HG03280 (cell line): ENCODE data around the gene RICTOR.

Experiments
- ATAC-seq: cut with Tn5 transposase; IDR thresholded peaks from one replicate; pipeline ENCODE4 v1.9.1; 2021; ENCODE audit warnings: mild to moderate bottlenecking, moderate library complexity; ENCODE audit not compliant: unreplicated experiment

Gene RICTOR

GRCh38 chr5:38940230-38940858 is 133.9 kb downstream of the RICTOR start:
- no peak for ATAC-seq

DNA sequence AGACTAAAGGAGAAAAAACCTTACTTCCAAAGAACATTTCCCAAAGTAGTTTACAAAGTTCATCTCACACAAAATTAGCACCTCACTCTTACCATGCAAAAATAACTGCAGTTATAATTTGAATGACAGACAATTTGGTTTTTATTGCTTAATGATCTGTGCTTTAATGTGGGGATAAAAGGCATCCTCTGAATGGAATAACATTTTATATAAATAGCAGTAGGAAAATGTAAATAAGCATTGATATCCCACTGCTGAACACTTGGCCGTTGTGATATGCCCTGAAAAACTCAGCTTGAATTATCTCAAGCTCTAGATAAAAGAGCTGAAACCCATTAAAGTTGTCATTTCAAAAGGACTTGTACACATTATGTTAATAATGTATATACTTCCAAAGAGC is 135.2 kb downstream of the RICTOR start:
- no peak for ATAC-seq

DNA sequence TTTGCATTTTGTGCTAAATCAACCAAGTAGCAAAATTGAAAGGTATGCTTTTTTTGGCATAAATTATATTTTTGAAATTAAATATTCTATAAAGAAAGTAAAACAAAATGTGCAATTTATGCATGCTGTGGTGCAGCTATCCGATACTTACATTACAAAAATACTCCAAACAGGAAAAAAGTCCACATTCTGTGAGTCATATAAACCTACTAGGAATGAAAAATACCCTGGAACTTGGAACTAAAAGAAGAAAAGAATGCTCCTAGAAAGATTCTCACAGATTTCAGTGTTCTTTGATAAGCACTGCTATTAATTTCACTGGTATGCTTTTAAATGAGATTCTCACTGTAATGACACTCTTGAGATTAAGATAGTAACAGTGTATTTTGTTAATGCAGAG is 135.8 kb downstream of the RICTOR start:
- no peak for ATAC-seq

DNA sequence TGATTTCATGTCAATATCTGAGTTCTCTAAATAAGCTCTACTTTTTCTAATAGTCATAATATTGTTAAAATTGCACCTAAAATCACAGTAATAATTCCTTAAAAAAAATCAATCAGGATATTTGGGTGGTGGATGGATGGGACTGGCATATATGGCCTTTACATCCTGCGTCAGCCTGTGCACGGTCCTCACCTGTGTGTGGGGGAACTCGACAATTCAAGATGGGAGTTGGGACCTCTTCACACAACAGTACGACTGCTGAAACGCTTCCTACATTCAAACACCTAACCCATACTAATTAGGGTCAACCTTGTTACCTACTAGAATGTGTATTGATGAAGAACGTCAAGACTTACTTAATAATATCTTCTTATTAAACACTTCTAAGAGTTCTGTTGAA is 137.9 kb downstream of the RICTOR start:
- ATAC-seq, result no peak

DNA sequence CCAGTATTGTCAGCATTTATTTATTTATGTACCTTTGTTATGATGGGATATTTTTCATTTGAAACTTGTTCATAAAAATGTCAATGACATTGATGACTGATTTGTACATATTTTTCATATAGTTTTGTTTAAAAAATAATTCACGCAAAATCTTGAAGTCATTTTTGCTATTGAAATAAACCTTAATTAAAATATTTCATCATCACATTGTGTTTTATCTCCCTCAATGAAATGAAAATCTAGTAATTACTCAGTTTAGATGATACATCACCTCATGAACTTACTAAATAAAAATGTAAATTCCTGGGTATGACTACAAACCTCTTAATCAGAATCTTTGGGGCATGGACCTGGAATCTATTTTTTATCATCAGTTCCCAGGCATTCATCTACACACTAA is 138.8 kb downstream of the RICTOR start:
- no peak for ATAC-seq

DNA sequence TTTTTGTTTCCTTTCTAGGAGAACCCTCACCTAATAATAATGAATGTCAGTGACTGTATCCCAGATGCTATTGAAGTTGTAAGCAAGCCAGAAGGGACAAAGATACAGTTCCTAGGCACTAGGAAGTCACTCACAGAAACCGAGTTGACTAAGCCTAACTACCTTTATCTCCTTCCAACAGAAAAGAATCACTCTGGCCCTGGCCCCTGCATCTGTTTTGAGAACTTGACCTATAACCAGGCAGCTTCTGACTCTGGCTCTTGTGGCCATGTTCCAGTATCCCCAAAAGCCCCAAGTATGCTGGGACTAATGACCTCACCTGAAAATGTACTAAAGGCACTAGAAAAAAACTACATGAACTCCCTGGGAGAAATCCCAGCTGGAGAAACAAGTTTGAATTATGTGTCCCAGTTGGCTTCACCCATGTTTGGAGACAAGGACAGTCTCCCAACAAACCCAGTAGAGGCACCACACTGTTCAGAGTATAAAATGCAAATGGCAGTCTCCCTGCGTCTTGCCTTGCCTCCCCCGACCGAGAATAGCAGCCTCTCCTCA is 141.3 kb downstream of the RICTOR start:
- ATAC-seq, result no peak

DNA sequence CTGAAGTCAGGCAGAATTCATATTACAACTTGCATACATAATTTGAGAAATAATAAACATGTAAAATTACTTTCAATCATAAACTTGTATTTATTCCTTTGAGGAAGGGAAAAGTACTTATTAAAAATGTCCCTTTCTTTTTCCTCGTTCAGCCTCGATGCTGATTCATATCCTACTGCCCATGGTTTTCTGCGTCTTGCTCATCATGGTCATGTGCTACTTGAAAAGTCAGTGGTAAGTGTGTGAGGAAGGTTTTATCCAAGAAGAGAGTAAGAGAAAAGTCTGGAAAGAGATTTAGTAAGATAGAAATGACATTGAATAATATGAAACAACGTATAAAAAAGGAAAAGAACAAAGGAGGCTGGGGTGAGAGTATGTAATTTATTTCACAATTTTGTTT is 142.5 kb downstream of the RICTOR start:
- ATAC-seq, result no peak

GRCh38 chr5:38929838-38930237 is 144.4 kb downstream of the RICTOR start:
- ATAC-seq, result no peak

GRCh38 chr5:38927470-38927869 is 146.7 kb downstream of the RICTOR start:
- ATAC-seq, result no peak

- ATAC-seq, result no peak
These were observed 148.1 kb downstream of the RICTOR start for GRCh38 chr5:38926121-38926520.

DNA sequence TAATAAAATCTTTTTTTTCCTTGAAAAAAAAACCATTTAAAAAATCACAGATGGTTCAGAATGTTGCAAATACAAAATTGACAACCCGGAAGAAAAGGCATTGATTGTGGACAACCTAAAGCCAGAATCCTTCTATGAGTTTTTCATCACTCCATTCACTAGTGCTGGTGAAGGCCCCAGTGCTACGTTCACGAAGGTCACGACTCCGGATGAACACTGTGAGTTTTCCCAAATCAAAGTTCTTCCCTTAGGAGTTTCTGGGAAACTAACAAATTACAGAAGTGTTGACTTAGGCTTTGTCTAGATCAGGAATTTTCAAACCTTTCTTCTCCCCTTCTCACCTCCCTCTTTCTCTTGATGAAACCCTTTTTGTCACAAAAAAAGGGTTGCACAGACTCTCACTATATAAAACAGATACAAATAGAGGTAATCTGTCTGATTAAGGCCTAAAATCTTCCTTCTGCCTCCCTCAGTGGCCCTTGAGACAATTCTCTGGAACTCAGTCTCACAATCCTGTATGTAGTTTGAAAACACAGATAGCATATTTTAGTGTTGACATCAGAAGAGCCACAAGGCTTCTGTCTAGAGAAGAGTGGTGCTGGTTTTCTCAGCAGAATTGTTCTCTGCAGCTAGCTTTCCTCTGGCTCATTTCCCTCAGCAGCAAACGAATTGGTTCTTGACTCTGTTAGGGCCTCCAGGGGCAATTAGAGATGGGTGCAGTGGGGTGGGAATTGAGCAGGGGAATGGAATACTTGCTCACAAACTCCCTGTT is 148.9 kb downstream of the RICTOR start:
- no peak for ATAC-seq

DNA sequence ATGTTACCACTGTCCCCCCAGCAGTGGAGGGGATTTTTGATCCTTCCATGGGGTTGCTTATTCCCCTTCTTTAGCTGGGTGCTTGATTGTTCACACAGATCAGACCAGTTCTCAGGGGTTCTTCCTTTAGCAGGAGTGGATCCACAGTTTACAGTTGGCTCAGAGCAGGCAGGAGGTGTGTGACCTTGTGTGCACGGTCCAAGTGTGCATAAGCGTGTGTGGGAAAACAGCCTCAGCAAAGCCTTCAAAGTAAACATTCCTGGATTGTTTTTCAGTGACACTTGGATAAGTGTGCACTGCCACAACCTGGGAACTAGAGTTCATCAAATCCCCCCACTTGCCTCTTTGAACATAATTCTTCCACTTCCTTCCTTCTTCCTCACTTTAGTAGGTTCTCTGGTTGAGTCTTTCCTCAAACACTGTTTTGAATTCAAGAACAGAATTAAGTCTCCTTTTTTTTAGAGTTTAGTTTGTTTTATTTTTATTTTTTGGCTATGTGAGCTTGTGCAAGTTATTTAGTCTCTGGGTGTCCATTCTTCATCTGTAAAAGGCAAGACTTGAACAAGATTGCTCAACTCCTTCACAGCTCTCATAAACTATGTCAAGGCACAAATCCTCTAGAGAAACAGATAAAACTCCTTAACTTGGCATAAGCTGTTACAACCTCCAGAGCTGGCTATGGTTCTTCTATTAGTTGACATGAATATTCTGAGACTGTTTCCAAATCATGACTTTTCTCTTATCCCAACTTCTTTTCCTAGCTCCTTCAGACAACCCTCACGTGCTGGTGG is 150.3 kb downstream of the RICTOR start:
- no peak for ATAC-seq

- no peak for ATAC-seq
These were observed 152.0 kb downstream of the RICTOR start for GRCh38 chr5:38922199-38922598.

GRCh38 chr5:38921174-38921573 is 153.0 kb downstream of the RICTOR start:
- no peak for ATAC-seq

DNA sequence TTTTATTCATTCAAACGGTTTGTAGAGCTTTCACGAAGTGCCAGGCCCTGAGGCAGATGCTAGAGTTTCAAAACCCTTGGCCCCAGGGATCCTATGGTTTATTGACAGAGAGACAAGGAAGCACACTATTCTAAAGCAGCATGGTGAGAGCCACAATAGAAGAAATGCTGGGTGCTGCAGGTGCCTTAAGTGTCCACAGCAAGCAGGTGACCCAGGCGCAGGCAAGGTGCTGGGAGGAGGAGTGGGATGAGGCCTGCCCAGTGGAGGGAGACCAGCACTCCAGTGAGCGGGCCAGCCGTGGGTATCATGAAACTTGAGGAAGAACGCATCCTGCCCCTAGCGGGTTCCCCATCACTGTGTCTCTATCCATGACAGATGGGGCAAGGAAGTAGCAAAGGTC is 157.4 kb downstream of the RICTOR start:
- ATAC-seq, result no peak

- no peak for ATAC-seq
These were observed 160.5 kb downstream of the RICTOR start for GRCh38 chr5:38913714-38914113.

DNA sequence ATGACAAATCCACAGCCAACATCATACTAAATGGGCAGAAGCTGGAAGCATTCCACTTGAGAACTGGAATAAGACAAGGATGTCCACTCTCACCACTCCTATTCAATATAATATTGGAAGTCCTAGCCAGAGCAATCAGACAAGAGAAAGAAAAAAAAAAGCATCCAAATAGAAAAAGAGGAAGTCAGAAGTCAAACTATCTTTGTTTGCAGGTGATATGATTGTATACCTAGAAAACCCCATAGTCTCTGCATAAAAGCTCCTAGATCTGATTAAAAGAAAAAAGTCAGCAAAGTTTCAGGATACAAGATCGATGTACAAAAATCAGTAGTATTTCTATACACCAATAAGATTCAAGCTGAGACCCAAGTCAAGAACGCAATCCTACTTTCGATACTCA is 162.3 kb downstream of the RICTOR start:
- no peak for ATAC-seq

- ATAC-seq, result no peak
These were observed 167.7 kb downstream of the RICTOR start for GRCh38 chr5:38906503-38906902.

DNA sequence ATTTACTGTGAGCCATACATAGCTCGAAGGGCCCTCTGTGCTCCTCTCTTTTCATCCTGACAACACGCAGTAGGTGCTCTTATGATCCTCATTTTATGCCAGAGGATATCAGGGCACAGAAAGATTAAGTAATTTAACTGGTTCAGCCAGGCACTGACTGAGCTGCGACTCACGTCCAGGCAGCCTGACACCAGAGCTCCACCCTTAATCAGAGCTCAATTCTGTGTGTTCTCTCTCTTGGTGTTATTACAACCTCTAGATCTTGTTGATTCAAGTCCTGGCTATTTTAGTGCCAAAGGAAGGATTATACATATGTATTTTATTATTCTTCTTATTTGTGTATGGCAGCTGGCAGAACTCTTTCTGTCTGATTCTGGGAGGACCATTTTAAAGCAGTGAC is 168.7 kb downstream of the RICTOR start:
- ATAC-seq, result no peak

DNA sequence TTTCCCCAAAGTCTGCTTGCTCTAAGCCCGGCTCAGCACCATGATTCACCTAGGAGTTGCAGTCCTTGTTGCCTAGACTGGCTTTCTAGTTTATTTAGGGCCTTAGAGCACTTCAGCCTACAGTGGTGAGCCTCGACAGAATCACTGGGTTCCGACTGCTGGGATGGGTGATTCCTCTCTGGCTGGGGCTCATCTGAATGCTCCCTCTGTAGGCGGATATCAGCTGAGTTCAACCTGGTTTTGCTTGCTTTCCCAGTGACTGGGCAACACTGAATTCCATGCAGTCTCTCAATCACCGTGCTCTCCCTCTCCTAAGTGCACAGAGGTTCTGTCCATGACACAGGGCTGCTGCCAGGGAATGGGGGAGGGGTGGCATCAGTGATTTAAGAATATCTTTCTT is 174.3 kb downstream of the RICTOR start:
- no peak for ATAC-seq

DNA sequence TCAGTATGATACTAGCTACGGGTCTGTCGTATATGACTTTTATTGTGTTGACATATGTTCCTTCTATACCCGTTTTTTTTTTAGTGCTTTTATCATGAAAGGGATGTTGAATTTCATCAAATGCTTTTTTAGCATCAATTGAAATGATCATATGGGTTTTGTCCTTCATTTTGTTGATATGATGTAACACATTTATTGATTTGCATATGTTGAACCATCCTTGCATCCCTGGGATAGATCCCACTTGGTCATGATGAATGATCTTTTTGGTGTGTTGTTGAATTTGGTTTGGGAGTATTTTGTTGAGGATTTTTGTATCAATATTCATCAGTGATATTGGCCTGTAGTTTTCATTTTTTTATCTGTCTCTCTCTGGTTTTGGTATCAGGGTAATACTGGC is 177.4 kb downstream of the RICTOR start:
- ATAC-seq, result no peak

DNA sequence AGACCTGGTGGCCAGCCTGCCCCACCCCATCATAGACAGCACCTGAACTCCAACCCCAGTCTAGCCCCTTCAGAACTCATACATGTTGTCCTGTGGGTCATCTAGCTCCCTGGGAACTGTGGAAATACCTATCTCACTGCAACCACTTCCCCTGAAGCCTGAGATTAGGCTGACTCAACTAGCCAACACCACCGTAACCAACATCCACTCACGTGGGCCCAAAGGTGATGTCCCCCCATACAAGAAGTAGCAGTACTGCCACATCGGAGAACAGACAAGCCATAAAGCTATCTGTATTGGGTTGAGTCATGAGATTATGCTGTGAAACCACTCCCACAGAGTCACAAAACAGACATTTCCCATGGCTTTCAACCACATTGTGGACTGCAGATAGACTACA is 181.8 kb downstream of the RICTOR start:
- ATAC-seq, result no peak
